T-helper 1 cell treated with Interleukin-12 subunit alpha and Interleukin-12 subunit beta and Interleukin-4 antibody, amounts not matched to agents 30 ng/mL and 1 ng/mL, for 36 hours (primary cell): ENCODE measurements around the gene PTPRM. TPM values are rescaled to one million over a fixed set of nuclear protein-coding genes. Genes with fewer than 3 reads are reported as not detected.
"Not testable (repeated sequence)": the region's sequence is repeated elsewhere in the genome, so short reads cannot be mapped to it uniquely, and the experiment has no call there.

Experiments used
- intact Hi-C: fragments of 100-400 bp; cut with micrococcal nuclease; formaldehyde crosslinking; loops from one replicate; pipeline ENCODE4 v1.15.1; 2024
- total RNA-seq: library from RNA; stranded (reverse); gene quantifications from 2 replicates; pipeline ENCODE4 v1.2.3, GENCODE V29; 2022

PTPRM gene
- total RNA-seq, 1 donor from 2014 or later = 8.2 TPM

- intact Hi-C loops = no loop called here
Measured at GRCh38 chr18:8037296-8037695, 470.2 kb downstream of the PTPRM start.

DNA sequence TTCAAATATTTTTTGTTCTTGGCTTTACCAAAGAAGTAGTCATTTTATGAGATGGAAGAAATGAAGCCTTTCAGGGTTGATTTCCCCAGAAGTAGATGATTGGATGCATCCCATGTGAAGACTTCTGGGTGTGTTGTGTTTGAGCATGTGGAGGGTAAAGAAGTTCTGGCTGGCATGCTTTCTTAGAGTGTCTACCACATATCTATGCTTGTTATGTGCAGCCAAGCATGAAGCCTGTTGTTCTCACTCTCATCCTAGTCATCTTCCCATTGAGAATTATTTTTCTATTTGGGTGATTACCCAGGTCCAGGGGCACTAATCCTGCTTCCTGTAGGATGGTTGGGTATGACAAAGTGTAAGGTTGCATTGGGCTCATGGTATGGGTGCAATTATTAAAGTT lies 472.9 kb downstream of the PTPRM start:
- intact Hi-C loops = no loop called here

- intact Hi-C loops = no loop called here
Measured at GRCh38 chr18:8041526-8042111, 474.5 kb downstream of the PTPRM start.

GRCh38 chr18:8044004-8044403 lies 476.9 kb downstream of the PTPRM start:
- intact Hi-C loops = no loop called here

- intact Hi-C loops = no loop called here
Measured at GRCh38 chr18:8045160-8045883, 478.2 kb downstream of the PTPRM start.

GRCh38 chr18:8045884-8046281 lies 478.8 kb downstream of the PTPRM start:
- intact Hi-C loops = no loop called here

DNA sequence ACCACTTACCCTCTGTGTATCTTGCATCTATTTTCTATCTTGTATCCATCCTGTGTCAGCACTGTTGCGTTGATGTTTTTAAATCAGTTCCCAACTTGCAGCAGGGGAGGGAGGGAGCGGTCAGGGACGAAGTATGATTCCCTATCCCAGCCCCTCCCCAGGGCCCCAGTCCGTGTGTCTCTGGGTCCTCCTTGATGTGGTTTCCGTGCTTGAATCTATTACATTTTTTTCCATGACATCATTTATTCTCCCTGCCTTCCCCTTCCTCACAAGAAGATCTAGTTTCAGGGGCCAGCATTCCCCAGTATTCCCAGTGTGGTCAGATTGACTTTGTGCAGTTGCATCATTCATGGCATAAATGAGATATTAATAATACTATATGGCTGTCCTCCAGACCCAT lies 479.3 kb downstream of the PTPRM start:
- intact Hi-C loops = no loop called here

DNA sequence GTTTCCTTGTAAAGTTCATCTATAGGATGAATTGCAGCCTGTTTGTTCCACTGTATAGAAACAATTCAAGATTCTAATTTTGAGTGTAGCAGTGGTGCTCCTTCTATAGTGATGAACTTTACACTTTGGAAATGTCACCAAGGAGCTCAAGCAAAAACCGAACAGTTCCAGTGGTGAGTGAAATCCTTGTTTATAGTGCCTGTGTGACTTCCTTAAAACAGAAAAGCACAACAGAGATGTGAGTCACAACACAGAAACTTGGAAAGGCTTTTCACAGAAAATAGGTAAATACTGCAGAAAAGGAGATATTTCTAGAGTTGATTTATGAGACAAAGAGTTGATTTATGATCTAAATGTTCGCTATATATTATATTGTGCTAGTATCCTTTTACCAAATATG lies 482.0 kb downstream of the PTPRM start:
- intact Hi-C loops = no loop called here

DNA sequence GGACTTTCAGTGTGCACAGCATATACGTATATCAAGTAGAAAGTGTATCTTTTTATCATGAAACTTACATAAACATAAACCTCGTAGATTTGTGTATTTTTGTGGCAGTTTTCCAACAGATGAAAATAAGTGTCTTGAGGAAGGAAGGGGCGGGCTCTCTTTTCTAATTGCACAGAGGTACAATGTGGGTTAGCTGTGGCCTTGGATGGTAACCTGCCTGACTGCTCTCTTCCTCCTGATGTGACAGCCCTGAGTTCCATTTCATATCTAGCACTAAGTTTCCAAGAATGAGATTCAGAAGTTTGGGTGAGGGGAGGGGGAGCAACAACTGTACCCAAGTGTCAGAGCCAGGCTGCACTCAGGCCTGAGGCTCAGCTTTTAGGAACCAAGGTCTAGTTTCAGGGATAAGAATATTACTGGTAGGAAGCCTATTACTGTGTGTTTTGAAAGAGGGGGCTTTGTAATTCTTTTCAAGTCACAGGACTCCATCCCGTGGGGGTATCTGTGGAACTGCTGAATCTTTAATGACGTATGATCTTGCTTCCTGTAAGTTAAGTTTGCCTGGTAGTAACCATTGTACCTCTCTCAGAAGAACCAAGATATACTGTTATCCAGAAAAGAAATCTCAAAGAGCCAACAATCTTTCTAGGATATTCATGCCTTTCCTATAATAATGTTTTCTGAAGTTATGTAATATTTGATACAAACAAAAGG lies 483.7 kb downstream of the PTPRM start:
- intact Hi-C loops = no loop called here

DNA sequence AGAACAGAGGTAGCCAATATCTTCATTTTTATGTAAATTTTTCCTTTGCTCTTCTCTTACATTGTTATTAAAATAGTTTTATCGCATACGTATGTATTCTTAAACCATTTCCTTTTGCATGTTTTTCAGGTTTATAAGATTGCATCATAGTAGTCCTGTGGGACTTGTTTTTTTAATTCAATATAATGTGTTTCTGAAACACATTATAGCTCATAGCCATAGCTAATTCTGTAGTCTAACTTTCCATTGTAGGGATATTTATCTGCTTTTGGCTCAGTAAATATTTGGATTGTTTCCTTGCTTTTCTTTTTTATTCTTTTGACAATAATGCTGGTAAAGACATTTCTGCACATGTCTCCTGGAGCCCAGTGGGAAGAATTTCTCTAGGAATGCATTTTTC lies 484.3 kb downstream of the PTPRM start:
- intact Hi-C loops = no loop called here

DNA sequence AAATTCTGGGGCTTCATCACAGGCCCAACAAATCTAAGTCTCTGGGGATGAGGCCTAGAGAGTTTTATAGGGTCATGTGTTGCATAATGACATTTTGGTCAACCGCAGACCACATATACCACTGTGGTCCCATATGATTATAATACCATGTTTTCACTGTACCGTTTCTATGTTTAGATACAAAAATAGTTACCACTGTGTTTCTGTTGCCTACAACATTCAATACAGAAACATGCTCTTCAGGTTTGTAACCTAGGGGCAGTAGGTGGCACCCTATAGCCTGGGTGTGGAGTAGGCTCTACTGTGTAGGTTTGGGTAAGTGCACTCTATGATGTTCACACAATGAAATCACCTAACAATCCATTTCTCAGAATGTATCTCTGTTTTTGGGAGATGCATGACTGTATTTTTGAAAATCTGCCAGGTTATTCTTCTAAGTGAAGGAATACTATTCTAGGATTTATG lies 485.2 kb downstream of the PTPRM start:
- intact Hi-C loops = no loop called here

GRCh38 chr18:8056723-8057122 lies 489.6 kb downstream of the PTPRM start:
- intact Hi-C loops = no loop called here

- intact Hi-C loops = not testable (repeated sequence)
Measured at GRCh38 chr18:8063152-8063551, 496.0 kb downstream of the PTPRM start.

- intact Hi-C loops = no loop called here
Measured at GRCh38 chr18:8063733-8064132, 496.6 kb downstream of the PTPRM start.

GRCh38 chr18:8065284-8065683 lies 498.2 kb downstream of the PTPRM start:
- intact Hi-C loops = no loop called here

- intact Hi-C loops = no loop called here
Measured at GRCh38 chr18:8065773-8066172, 498.7 kb downstream of the PTPRM start.

- intact Hi-C loops = no loop called here
Measured at GRCh38 chr18:8069708-8070107, 502.6 kb downstream of the PTPRM start.

DNA sequence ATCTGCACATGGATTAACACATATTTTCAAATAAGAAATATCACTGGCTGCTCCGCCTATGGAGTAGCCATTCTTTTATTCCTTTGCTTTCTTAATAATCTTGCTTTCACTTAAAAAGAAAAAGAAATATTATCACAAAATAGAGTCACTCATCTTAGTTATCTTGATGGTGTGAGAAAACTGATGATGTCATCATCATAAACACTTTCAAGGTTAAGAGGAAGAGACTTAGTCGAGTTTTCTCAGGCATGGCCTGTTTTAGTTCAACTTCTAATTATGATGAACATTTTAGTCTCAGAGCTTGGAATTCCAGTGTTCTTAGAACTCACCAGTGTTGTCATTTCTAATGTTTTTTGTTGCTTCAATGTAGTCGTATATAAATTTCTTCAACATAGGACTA lies 506.1 kb downstream of the PTPRM start:
- intact Hi-C loops = no loop called here

GRCh38 chr18:8080092-8080491 lies 513.0 kb downstream of the PTPRM start:
- intact Hi-C loops = no loop called here

DNA sequence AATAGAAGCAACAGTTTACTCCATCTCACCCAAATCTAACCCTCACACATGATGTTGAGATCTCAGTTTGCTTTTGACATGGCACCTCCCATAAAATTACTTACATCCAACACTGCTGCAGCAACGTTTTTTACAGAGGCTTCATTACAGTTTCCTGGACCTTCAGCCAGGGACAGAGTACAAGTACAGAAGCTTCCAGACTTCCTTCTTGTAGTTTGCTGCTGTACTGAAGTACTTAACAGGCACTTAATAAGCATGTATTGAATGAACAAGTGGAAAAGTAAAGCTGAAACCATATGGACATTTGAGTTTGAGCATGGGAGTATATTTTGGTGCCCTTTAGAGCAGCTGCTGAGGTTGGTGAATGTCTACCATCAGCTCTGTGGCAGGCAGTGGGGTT lies 514.2 kb downstream of the PTPRM start:
- intact Hi-C loops = no loop called here

DNA sequence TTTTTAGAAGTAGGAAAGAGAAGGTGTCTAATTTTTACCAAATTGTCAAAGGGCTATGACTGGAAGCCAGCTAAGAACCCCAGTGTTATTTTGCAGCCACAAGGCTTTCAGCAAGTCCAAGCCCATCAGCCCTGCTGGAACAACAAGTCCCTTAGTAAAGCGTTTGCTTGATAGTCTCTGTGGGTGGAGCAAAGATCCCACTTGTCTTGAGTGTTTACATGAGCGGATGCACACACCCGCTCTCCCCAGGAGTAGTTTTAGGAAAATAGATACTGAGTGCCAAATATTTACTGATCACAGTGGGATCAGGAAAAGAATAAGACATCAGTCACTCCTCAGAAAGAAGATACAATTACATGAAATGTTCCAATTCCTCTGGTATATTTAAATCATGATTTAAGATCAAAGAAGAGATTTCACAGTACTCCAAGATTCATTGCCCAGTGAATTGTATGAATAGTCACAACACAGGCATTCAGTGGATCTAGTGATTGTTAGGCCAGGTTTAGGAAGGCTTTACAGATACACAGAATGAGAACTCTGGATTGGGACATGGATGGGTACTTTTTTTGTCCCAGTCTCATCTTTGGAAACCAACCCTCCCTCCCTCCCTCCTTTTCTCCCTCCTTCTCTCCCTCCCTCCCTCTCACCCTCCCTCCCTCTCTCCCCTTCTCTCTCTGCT lies 514.9 kb downstream of the PTPRM start:
- intact Hi-C loops = no loop called here

DNA sequence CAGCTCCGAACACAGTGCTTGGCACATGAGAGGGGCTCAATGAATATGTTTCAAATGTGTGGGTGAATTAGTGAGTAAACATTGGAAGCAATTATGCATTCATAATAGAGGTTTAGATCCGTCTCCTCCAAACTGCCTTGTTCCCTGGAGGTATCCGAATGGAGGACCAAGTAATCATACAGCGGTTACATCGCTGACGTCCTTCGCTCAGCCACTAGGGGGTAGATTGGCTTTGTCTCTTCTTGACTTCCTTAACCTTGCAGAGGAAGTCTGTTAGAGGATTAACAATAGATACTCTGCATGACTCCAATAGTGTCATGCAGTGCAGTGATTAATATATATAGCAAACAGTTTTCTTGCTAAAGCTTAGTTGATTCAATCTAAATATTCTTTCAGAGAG lies 517.0 kb downstream of the PTPRM start:
- intact Hi-C loops = no loop called here
